ENCODE results near the gene GFAP. TPM values are rescaled to one million over a fixed set of nuclear protein-coding genes. Genes with fewer than 3 reads are reported as not detected.
A peak's percentile ranks its signal among the peaks of the same experiment; 100 is the strongest.

Gene GFAP
- total RNA-seq, 4 donors from 2014 or later = 0.33 to 2.3 (median 2.0) TPM; not detected in 1

- no peak for TF ChIP-seq CTCF (IDR thresholded peaks at IDR 0.05)
- no peak for TF ChIP-seq POLR2A (IDR thresholded peaks at IDR 0.05)
- intact Hi-C loops (cut with DNase I) = no loop called here
Observed at GRCh38 chr17:44904001-44904984, 11.0 kb downstream of the GFAP start.

GRCh38 chr17:44903012-44903685 is 12.2 kb downstream of the GFAP start:
- peak overlapping the region in 1 of 3 donors; percentile 93 for H3K27ac ChIP-seq
- no peaks in the 10 kb centered on the region for H3K27me3 ChIP-seq
- no peak overlapping the region for H3K4me3 ChIP-seq (replicated peaks in 1 of 3)
- H3K4me1 ChIP-seq = peaks cover 25 to 34% of the 10 kb centered on the region in 2 donors
- H3K9me3 ChIP-seq = no peaks in the 10 kb centered on the region
- DNase-seq = no peak
- H3K36me3 ChIP-seq = no peaks in the 10 kb centered on the region
- intact Hi-C loops (cut with DNase I) = no loop called here
- no peak for TF ChIP-seq POLR2A (IDR thresholded peaks at IDR 0.05)
- no peak for TF ChIP-seq CTCF (IDR thresholded peaks at IDR 0.05)
- WGBS, 2 donors = 63 to 70% methylated on average over 8 of the region's 8 CpGs

More at GRCh38 chr17:44904001-44904984, 11.0 kb downstream of the GFAP start:
- no peak for DNase-seq
- H3K4me3 ChIP-seq (replicated peaks in 1 of 3) = no peak overlapping the region
- H3K27ac ChIP-seq = no peak overlapping the region
- H3K4me1 ChIP-seq = peaks cover 20 to 30% of the 10 kb centered on the region in 2 donors
- H3K9me3 ChIP-seq = no peaks in the 10 kb centered on the region
- H3K27me3 ChIP-seq = no peaks in the 10 kb centered on the region
- WGBS, 2 donors = 91 to 97% methylated on average over 23 to 26 of the region's 35 CpGs
- no peaks in the 10 kb centered on the region for H3K36me3 ChIP-seq

GRCh38 chr17:44902135-44902760 is 13.1 kb downstream of the GFAP start:
- intact Hi-C loops (cut with DNase I) = no loop called here
- H3K4me1 ChIP-seq = peaks cover 34 to 43% of the 10 kb centered on the region in 2 donors
- WGBS, 2 donors = 91 to 95% methylated on average over 9 to 17 of the region's 17 CpGs
- DNase-seq = no peak
- H3K36me3 ChIP-seq = no peaks in the 10 kb centered on the region
- H3K27me3 ChIP-seq = no peaks in the 10 kb centered on the region
- no peaks in the 10 kb centered on the region for H3K9me3 ChIP-seq
- H3K27ac ChIP-seq = peak overlapping the region; percentile 89 to 93 (median 92)
- no peak overlapping the region for H3K4me3 ChIP-seq (replicated peaks in 1 of 3)
- no peak for TF ChIP-seq CTCF (IDR thresholded peaks at IDR 0.05)
- TF ChIP-seq POLR2A (IDR thresholded peaks at IDR 0.05) = no peak

- no peak overlapping the region for H3K4me3 ChIP-seq (replicated peaks in 1 of 3)
- TF ChIP-seq POLR2A (IDR thresholded peaks at IDR 0.05) = no peak
- TF ChIP-seq CTCF (IDR thresholded peaks at IDR 0.05) = peak in 2 of 6 experiments; percentile 11 to 26
- no peaks in the 10 kb centered on the region for H3K36me3 ChIP-seq
- H3K27me3 ChIP-seq = no peaks in the 10 kb centered on the region
- intact Hi-C loops (cut with DNase I) = no loop called here
- 56 to 65% methylated on average over 4 of the region's 4 CpGs for WGBS, 2 donors
- no peaks in the 10 kb centered on the region for H3K9me3 ChIP-seq
- peak in 1 of 2 donors; percentile 34 for DNase-seq
- H3K27ac ChIP-seq = peak overlapping the region; percentile 89 to 93 (median 92)
- H3K4me1 ChIP-seq = peaks cover 34 to 45% of the 10 kb centered on the region in 2 donors
Observed at GRCh38 chr17:44901411-44901921, 13.8 kb downstream of the GFAP start.
